ENCODE measurements around the gene PFDN1.

PFDN1 gene

DNA sequence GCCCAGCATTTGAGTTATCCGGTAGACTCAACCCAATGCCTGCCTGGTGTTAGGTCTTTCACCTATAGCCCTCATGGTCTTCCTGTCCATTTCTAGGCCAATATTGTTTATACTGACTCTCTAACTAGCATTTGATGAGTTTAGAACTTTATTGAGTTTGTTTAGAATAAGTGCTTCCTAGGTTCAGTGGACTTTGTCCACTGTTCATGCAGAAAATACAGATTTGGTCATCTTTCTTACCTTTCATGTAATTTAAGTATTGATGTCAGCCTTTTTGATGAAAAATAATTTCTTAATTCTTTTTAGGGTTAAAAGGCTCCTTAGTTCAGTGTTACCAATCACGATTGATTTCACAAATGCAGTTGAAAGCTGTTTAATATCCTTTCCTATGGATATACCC lies 105.9 kb downstream of the PFDN1 start:
- no peak for DNase-seq (ENCODE audit: low spot score)
- TF ChIP-seq, protein P1, sequence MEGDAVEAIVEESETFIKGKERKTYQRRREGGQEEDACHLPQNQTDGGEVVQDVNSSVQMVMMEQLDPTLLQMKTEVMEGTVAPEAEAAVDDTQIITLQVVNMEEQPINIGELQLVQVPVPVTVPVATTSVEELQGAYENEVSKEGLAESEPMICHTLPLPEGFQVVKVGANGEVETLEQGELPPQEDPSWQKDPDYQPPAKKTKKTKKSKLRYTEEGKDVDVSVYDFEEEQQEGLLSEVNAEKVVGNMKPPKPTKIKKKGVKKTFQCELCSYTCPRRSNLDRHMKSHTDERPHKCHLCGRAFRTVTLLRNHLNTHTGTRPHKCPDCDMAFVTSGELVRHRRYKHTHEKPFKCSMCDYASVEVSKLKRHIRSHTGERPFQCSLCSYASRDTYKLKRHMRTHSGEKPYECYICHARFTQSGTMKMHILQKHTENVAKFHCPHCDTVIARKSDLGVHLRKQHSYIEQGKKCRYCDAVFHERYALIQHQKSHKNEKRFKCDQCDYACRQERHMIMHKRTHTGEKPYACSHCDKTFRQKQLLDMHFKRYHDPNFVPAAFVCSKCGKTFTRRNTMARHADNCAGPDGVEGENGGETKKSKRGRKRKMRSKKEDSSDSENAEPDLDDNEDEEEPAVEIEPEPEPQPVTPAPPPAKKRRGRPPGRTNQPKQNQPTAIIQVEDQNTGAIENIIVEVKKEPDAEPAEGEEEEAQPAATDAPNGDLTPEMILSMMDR (IDR thresholded peaks at IDR 0.05; ENCODE audit: extremely low read depth, missing control alignments): no peak

DNA sequence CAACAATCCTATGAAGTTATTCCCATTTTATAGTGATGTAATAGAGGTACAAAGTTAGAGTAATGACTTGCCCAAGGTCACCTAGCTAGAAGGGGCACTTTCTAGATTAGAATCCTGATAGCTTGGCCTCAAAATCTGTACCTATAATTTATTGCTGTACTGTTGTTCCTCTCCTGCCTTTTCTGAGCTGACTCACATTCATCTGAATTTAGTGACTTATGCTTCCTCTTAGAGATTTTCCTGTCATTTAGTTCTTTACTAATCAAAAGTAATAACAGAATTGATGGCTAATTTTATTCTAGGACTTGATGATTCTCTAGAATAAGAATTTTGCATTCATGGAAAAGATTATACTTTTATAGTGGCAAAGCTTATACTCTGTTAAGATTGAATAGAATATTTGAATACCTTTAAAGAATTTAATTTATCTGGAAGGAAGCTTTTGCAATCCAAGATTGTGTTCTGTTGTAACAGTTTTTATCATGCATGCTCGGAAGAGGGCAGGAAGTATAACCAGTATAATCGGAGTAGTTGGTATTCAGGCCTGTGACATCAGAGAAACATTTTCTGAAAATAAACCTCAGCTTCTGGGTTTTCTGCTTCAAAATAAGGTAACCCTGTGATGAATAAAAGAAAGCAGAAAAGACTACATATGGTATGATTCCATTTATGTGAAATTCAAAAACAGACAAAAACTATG lies 106.6 kb downstream of the PFDN1 start:
- TF ChIP-seq, protein P1 (IDR thresholded peaks at IDR 0.05; ENCODE audit: extremely low read depth, missing control alignments): no peak
- DNase-seq (ENCODE audit: low spot score): no peak

Data from GM20000 (cell line).